HG02852 (cell line): ENCODE results near the gene ADGRL1.
A peak's percentile ranks its signal among the peaks of the same experiment; 100 is the strongest.
"Not testable (repeated sequence)": the region's sequence is repeated elsewhere in the genome, so short reads cannot be mapped to it uniquely, and the experiment has no call there.

Source experiments
- ATAC-seq: cut with Tn5 transposase; IDR thresholded peaks from one replicate; pipeline ENCODE4 v1.9.1; 2021; ENCODE audit warnings: mild to moderate bottlenecking, moderate library complexity; ENCODE audit not compliant: unreplicated experiment

Gene ADGRL1

GRCh38 chr19:14218620-14219330, 12.8 kb upstream of the ADGRL1 start:
- ATAC-seq: no peak

- not testable (repeated sequence) for ATAC-seq
Observed at GRCh38 chr19:14217886-14218285, 11.9 kb upstream of the ADGRL1 start.

GRCh38 chr19:14214580-14214979, 8.6 kb upstream of the ADGRL1 start:
- ATAC-seq: no peak

GRCh38 chr19:14210182-14210581, 4.2 kb upstream of the ADGRL1 start:
- ATAC-seq: not testable (repeated sequence)

GRCh38 chr19:14209401-14209800, 3.4 kb upstream of the ADGRL1 start:
- not testable (repeated sequence) for ATAC-seq

- ATAC-seq: not testable (repeated sequence)
Observed at GRCh38 chr19:14208496-14208895, 2.5 kb upstream of the ADGRL1 start.

GRCh38 chr19:14207796-14208195, 1.8 kb upstream of the ADGRL1 start:
- ATAC-seq: not testable (repeated sequence)

GRCh38 chr19:14206737-14207726, 1.1 kb upstream of the ADGRL1 start:
- not testable (repeated sequence) for ATAC-seq

GRCh38 chr19:14206308-14206707, 339 bp upstream of the ADGRL1 start:
- not testable (repeated sequence) for ATAC-seq

- ATAC-seq: not testable (repeated sequence)
Observed at GRCh38 chr19:14204676-14205451, 1.1 kb downstream of the ADGRL1 start.

GRCh38 chr19:14204219-14204618, 1.8 kb downstream of the ADGRL1 start:
- not testable (repeated sequence) for ATAC-seq

- ATAC-seq: not testable (repeated sequence)
Observed at GRCh38 chr19:14203788-14204187, 2.2 kb downstream of the ADGRL1 start.

GRCh38 chr19:14203177-14203576, 2.8 kb downstream of the ADGRL1 start:
- ATAC-seq: no peak

- not testable (repeated sequence) for ATAC-seq
Observed at GRCh38 chr19:14201481-14201880, 4.5 kb downstream of the ADGRL1 start.

- not testable (repeated sequence) for ATAC-seq
Observed at GRCh38 chr19:14200147-14200841, 5.7 kb downstream of the ADGRL1 start.

GRCh38 chr19:14198384-14199376, 7.3 kb downstream of the ADGRL1 start:
- ATAC-seq: no peak

- ATAC-seq: no peak
Observed at GRCh38 chr19:14197882-14198281, 8.1 kb downstream of the ADGRL1 start.

GRCh38 chr19:14197288-14197687, 8.7 kb downstream of the ADGRL1 start:
- not testable (repeated sequence) for ATAC-seq

GRCh38 chr19:14196105-14196504, 9.9 kb downstream of the ADGRL1 start:
- peak; percentile 43 for ATAC-seq
